ENCODE results near the gene ETS1. TPM values are rescaled to one million over a fixed set of nuclear protein-coding genes. Genes with fewer than 3 reads are reported as not detected.
"Not testable (repeated sequence)": the region's sequence is repeated elsewhere in the genome, so short reads cannot be mapped to it uniquely, and the experiment has no call there.

The ETS1 gene
- total RNA-seq, 2 experiments from 2014 or later: 456 to 467 TPM

DNA sequence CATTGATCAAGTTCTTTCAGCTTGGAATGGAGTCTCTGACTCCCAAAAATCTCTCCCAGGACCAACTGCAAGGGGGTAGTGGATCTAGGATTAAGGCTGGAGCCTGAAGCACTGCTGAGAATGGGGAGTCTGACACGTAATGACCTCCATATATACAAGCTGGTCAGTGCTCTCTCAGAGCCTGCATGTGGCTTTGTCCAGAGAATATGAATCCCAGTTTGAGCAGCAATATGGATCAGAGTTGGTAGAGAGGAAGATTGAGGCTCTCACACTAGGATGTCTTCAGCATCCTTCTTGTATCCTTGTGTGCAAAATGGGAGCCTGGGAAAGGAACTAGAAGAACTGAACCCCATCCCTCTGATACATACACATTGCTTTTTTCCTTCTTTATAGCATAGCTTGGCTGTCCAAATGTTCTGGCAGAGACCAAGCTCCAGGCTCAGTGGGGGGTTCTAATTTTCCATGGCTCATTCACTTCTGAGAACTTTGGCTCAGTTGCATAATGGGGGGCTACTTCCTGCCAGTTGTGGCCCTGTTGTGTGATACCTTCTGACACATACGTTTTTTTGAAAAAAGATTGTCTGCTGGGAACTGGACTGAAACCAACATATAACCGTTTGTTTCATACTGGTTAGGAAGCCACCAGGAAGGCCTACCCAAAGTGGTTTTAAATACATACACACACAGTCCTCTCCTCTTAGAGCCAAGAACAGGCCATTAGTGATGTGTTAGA lies 138.2 kb downstream of the ETS1 start:
- peaks cover 12% of the 10 kb centered on the region for H3K9me3 Mint-ChIP-seq (ENCODE audit: insufficient read depth)
- H3K4me3 Mint-ChIP-seq: no peak overlapping the region
- DNase-seq (no peak), ATAC-seq (peak; percentile 35)
- ChIA-PET POLR2A (interaction anchor here (0.6 to 1.5 kb wide), 9 partner anchors 9 to 160 kb away, joined by 3 to 7 read pairs (median 4); no protein-coding TSS in a partner anchor), CTCF (interaction anchor here (1.0 to 2.1 kb wide), 6 partner anchors 9 to 382 kb away, joined by 3 to 5 read pairs (median 4); no protein-coding TSS in a partner anchor)
- peaks cover 48% of the 10 kb centered on the region for H3K36me3 Mint-ChIP-seq (ENCODE audit: low read depth)
- H3K27me3 Mint-ChIP-seq (ENCODE audit: low read depth): no peaks in the 10 kb centered on the region
- H3K4me1 Mint-ChIP-seq (ENCODE audit: low read depth): peaks cover 59% of the 10 kb centered on the region
- H3K27ac Mint-ChIP-seq: peak overlapping the region; percentile 64

DNA sequence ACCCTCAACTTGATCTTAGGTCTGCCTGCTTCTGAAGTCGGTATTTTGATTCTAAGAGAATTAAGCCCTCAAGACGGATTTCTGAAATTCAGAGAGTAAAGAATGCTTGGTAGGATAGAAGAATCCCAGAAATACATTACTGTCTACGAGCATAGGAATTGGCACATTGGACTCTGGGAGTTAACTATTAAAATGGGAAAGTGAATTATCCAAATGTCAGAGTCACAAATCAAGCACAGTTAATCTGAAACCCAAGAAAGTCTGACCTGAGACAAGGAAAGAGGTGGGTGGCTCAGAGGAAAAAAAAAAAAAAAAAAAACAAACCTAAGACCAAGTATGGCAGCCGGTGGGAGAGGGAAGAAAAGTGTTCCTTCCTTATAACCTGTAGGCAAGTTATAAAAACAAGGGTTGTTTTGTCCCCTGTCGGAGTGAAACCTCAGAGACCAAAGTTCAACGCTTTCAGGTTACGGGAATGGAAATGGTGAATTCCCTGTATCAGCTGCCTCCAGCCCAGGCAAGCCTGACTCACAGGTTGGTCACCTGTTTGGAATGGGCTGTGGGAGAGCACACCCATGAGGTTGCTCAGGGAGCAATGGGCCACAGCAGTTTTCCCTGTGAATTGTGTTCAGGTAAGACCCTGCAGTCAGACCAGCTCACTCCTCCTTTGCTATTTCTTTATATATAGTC lies 139.0 kb downstream of the ETS1 start:
- no peaks in the 10 kb centered on the region for H3K27me3 Mint-ChIP-seq (ENCODE audit: low read depth)
- ATAC-seq: peak; percentile 38
- H3K27ac Mint-ChIP-seq: no peak overlapping the region
- H3K4me1 Mint-ChIP-seq (ENCODE audit: low read depth): peaks cover 51% of the 10 kb centered on the region
- H3K9me3 Mint-ChIP-seq (ENCODE audit: insufficient read depth): peaks cover 14% of the 10 kb centered on the region
- ChIA-PET CTCF (interaction anchor here (1.2 to 2.1 kb wide), 3 partner anchors 10 to 291 kb away, joined by 3 to 5 read pairs (median 4); no protein-coding TSS in a partner anchor), POLR2A (interaction anchor here (0.9 to 1.5 kb wide), 6 partner anchors 26 to 159 kb away, joined by 3 to 7 read pairs (median 4); no protein-coding TSS in a partner anchor)
- no peak for DNase-seq
- H3K36me3 Mint-ChIP-seq (ENCODE audit: low read depth): peaks cover 40% of the 10 kb centered on the region
- H3K4me3 Mint-ChIP-seq: no peak overlapping the region

DNA sequence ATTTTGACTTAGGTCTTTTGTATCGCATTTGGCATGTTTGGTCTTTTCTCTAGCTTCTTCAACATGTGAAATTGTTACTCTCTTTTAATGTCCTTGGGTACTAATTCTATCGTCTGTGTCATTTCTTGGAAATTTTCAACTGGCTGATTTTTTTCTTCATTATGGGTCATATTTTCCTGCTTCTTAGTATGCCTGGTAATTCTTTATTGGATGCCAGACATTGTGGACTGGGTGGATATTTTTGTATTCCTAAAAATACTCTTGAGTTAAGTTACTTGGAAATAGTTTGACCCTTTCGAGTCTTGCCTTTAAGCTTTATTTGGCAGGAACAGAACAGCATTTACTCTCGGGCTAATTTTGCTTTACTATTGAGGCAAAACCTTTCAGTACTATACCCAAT lies 140.1 kb downstream of the ETS1 start:
- no peak for ATAC-seq
- peaks cover 22% of the 10 kb centered on the region for H3K9me3 Mint-ChIP-seq (ENCODE audit: insufficient read depth)
- H3K4me1 Mint-ChIP-seq (ENCODE audit: low read depth): peaks cover 47% of the 10 kb centered on the region
- H3K27ac Mint-ChIP-seq: no peak overlapping the region
- no peak overlapping the region for H3K4me3 Mint-ChIP-seq
- ChIA-PET POLR2A (interaction anchor here (0.9 kb wide), 1 partner anchor 145 kb away, joined by 3 read pairs; no protein-coding TSS in a partner anchor), CTCF (interaction anchor here (0.8 to 1.3 kb wide), 2 partner anchors 24 to 124 kb away, joined by 3 read pairs; no protein-coding TSS in a partner anchor)
- no peaks in the 10 kb centered on the region for H3K27me3 Mint-ChIP-seq (ENCODE audit: low read depth)
- H3K36me3 Mint-ChIP-seq (ENCODE audit: low read depth): peaks cover 41% of the 10 kb centered on the region
- DNase-seq: no peak

DNA sequence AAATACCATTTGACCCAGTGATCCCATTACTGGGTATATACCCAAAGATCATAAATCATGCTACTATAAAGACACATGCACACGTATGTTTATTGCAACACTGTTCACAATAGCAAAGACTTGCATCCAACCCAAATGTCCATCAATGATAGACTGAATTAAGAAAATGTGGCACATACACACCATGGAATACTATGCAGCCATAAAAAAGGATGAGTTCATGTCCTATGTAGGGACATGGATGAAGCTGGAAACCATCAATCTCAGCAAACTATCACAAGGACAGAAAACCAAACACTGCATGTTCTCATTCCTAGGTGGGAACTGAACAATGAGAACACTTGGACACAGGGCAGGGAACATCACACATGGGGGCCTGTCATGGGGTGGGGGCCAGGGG lies 141.4 kb downstream of the ETS1 start:
- Mint-ChIP-seq H3K4me1 (ENCODE audit: low read depth) (peaks cover 51% of the 10 kb centered on the region), H3K36me3 (ENCODE audit: low read depth) (peaks cover 41% of the 10 kb centered on the region), H3K9me3 (ENCODE audit: insufficient read depth) (peaks cover 31% of the 10 kb centered on the region)
- H3K4me3 Mint-ChIP-seq; ATAC-seq; H3K27me3 Mint-ChIP-seq (ENCODE audit: low read depth); DNase-seq; POLR2A ChIA-PET; CTCF ChIA-PET; H3K27ac Mint-ChIP-seq: not testable (repeated sequence)

DNA sequence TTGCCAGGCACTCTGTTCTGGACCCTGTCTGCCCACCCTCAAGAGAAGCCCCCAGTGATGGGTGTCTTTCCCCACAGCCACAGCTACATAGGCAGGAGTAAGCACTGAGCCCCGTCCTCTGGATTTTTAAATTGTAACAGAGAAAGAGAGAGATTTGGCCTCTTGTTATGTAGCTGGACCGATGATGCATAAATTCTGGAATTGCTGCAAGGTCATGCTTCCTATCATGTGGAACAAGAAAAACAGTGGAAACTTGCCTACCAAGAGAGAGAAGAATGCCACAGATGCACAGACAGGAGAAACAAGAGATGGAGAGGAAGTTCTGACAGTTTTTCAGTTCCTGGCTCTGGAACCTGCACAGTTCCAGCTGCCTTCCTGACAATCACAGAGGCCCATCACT lies 150.2 kb downstream of the ETS1 start:
- H3K4me1 Mint-ChIP-seq (ENCODE audit: low read depth): peaks cover 8% of the 10 kb centered on the region
- no peak overlapping the region for H3K27ac Mint-ChIP-seq
- H3K36me3 Mint-ChIP-seq (ENCODE audit: low read depth): peaks cover 6% of the 10 kb centered on the region
- no peak overlapping the region for H3K4me3 Mint-ChIP-seq
- ChIA-PET POLR2A (no interaction called here), CTCF (interaction anchor here (1.0 to 2.0 kb wide), 3 partner anchors 9 to 114 kb away, joined by 3 to 7 read pairs (median 3); no protein-coding TSS in a partner anchor)
- H3K27me3 Mint-ChIP-seq (ENCODE audit: low read depth): no peaks in the 10 kb centered on the region
- ATAC-seq (no peak), DNase-seq (no peak)
- peaks cover 16% of the 10 kb centered on the region for H3K9me3 Mint-ChIP-seq (ENCODE audit: insufficient read depth)

DNA sequence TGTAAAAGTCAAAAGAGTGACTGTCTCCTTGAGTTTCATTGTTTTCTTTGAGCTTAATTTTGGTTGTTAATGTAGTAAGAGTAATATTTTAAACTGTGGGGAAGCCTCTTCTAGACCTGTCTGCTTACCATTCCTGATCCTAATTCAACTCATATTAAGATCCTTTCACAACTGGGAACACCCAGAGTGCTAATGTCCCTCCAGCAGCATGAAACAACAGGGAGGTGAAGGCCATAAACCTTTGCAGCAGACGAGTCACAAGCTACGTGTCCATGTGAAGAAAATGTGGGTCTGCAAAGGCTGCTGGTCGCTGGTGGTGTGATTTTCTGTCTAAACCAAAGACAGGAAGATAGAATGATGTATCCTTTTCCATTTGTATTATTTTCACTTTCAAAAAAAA lies 152.5 kb downstream of the ETS1 start:
- no peak overlapping the region for H3K27ac Mint-ChIP-seq
- H3K4me3 Mint-ChIP-seq: no peak overlapping the region
- ATAC-seq: no peak
- POLR2A ChIA-PET: no interaction called here
- H3K36me3 Mint-ChIP-seq (ENCODE audit: low read depth): peaks cover 2% of the 10 kb centered on the region
- H3K4me1 Mint-ChIP-seq (ENCODE audit: low read depth): peaks cover 4% of the 10 kb centered on the region
- CTCF ChIA-PET: interaction anchor here (1.5 to 1.9 kb wide), 2 partner anchors 19 to 277 kb away, joined by 4 to 5 read pairs; no protein-coding TSS in a partner anchor
- peaks cover 6% of the 10 kb centered on the region for H3K9me3 Mint-ChIP-seq (ENCODE audit: insufficient read depth)
- DNase-seq: no peak
- H3K27me3 Mint-ChIP-seq (ENCODE audit: low read depth): no peaks in the 10 kb centered on the region

DNA sequence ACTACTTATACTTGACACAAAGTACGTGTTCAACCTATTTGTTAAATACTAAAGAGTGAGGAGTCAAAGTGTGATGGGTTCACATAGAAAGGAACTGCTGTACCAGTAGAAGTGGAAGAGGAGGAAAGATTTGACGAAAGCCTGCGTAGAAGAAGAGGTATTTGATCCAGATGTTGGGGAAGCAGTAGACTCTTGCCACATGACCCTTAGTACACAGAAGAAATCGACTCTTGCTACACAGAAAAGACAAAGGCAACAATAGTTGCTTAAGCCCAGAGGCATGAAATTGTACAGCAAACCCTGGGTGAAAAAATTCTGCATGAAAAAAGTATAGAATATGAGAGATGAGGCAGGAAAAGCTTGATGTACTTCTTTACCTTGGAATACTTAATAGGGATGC lies 152.9 kb downstream of the ETS1 start:
- Mint-ChIP-seq H3K4me3 (no peak overlapping the region), H3K9me3 (ENCODE audit: insufficient read depth) (peaks cover 2% of the 10 kb centered on the region), H3K27me3 (ENCODE audit: low read depth) (no peaks in the 10 kb centered on the region), H3K27ac (no peak overlapping the region), H3K36me3 (ENCODE audit: low read depth) (no peaks in the 10 kb centered on the region), H3K4me1 (ENCODE audit: low read depth) (peaks cover 4% of the 10 kb centered on the region)
- POLR2A ChIA-PET: no interaction called here
- DNase-seq: no peak
- CTCF ChIA-PET: interaction anchor here (1.5 to 1.9 kb wide), 2 partner anchors 18 to 277 kb away, joined by 4 to 5 read pairs; no protein-coding TSS in a partner anchor
- ATAC-seq: no peak

DNA sequence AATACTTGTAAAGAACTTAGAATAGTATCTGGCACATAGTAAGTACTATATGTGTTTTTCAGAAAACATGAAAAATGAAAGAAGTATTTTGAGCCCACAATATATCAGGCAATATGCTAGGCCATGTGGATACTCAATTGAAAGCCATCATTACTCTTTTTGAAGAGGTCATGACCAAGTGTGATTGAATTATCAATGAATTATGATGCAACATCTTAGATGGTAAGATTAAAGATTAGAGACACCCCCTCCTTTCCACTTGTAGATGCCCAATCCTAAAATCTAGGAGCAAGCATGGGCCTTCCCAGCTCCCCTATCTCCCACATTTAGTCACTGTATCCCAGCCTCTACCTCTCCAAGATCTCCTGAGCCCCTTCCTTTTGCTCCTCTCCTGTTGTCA lies 154.4 kb downstream of the ETS1 start:
- POLR2A ChIA-PET: no interaction called here
- ATAC-seq (no peak), DNase-seq (no peak)
- H3K27me3 Mint-ChIP-seq (ENCODE audit: low read depth): no peaks in the 10 kb centered on the region
- no peak overlapping the region for H3K4me3 Mint-ChIP-seq
- peaks cover 7% of the 10 kb centered on the region for H3K4me1 Mint-ChIP-seq (ENCODE audit: low read depth)
- peaks cover 2% of the 10 kb centered on the region for H3K36me3 Mint-ChIP-seq (ENCODE audit: low read depth)
- CTCF ChIA-PET: interaction anchor here (1.3 kb wide), 1 partner anchor 11 kb away, joined by 4 read pairs; no protein-coding TSS in a partner anchor
- H3K9me3 Mint-ChIP-seq (ENCODE audit: insufficient read depth): peaks cover 7% of the 10 kb centered on the region
- no peak overlapping the region for H3K27ac Mint-ChIP-seq

DNA sequence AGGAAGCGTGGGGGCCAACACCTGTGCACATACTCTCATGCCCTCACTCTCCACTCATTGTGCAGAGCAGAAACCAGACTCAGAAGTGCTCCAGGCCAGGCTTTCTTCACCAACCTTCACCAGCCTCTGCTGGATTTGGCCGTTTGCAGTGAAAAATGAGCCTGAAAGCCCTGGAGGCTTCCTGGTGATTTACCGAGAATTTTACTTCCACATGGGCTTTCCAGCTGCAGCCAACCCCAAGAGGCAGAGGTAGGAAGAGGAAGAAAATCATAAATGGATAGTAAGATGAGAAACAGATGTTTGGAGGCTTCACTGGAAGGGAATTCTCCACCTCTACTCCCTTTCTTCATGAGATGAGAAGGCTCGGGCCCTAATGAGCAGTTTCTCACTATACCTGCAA lies 155.4 kb downstream of the ETS1 start:
- CTCF ChIA-PET: interaction anchor here (1.1 to 1.3 kb wide), 3 partner anchors 9 to 142 kb away, joined by 3 to 4 read pairs (median 4); no protein-coding TSS in a partner anchor
- ATAC-seq (no peak), DNase-seq (no peak)
- H3K27me3 Mint-ChIP-seq (ENCODE audit: low read depth): no peaks in the 10 kb centered on the region
- H3K4me3 Mint-ChIP-seq: no peak overlapping the region
- H3K9me3 Mint-ChIP-seq (ENCODE audit: insufficient read depth): peaks cover 7% of the 10 kb centered on the region
- POLR2A ChIA-PET: no interaction called here
- peaks cover 7% of the 10 kb centered on the region for H3K4me1 Mint-ChIP-seq (ENCODE audit: low read depth)
- H3K36me3 Mint-ChIP-seq (ENCODE audit: low read depth): peaks cover 2% of the 10 kb centered on the region
- no peak overlapping the region for H3K27ac Mint-ChIP-seq

DNA sequence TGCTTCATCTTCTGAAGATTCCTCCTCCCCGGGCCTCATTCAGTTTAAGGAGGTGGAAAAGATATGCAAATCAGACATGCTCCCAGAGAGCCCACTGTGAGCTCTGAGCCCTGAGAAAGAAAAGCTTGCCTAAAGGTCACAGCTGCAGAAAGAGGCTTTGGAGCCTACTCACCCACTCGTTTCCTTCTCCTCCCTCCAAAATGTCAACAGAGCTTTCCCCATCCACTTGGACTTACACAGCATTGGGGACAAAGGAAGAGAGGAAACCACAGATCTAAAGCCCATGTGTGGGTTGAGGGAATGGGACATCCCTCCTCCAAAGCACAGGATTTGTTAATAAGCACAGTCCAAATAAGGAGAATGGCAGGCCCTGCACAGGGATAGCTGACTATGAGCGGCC lies 158.4 kb downstream of the ETS1 start:
- POLR2A ChIA-PET: interaction anchor here (0.6 kb wide), 1 partner anchor 126 kb away, joined by 3 read pairs; no protein-coding TSS in a partner anchor
- Mint-ChIP-seq H3K9me3 (ENCODE audit: insufficient read depth) (peaks cover 7% of the 10 kb centered on the region), H3K27me3 (ENCODE audit: low read depth) (no peaks in the 10 kb centered on the region), H3K36me3 (ENCODE audit: low read depth) (peaks cover 2% of the 10 kb centered on the region), H3K27ac (no peak overlapping the region), H3K4me1 (ENCODE audit: low read depth) (peaks cover 3% of the 10 kb centered on the region), H3K4me3 (no peak overlapping the region)
- DNase-seq (no peak), ATAC-seq (no peak)
- CTCF ChIA-PET: interaction anchor here (0.8 to 1.3 kb wide), 5 partner anchors 9 to 202 kb away, joined by 3 to 7 read pairs (median 3); no protein-coding TSS in a partner anchor

DNA sequence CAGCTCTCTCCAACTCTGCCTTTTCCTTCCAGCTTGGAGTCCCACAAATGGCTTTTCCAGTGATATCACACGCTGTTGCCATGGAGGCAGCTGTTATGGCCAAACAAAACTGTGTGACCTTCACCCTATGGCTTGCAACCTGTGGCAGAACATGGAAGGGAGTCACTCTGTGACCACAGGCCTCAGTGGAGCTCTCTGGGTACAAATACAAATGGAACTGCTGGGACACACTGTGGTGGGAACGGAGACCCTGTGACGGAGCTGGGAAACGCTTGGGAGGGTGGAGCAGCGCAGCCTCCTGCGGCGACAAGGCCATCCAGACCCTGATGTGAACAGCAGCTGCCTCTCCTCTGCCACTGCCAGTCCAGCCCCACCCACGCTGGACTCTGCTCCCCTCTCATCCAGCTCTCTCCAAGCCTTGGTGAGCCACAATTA lies 162.5 kb downstream of the ETS1 start:
- peaks cover 30% of the 10 kb centered on the region for H3K4me1 Mint-ChIP-seq (ENCODE audit: low read depth)
- H3K9me3 Mint-ChIP-seq (ENCODE audit: insufficient read depth): peaks cover 7% of the 10 kb centered on the region
- H3K36me3 Mint-ChIP-seq (ENCODE audit: low read depth): peaks cover 2% of the 10 kb centered on the region
- CTCF ChIA-PET: no interaction called here
- DNase-seq (no peak), ATAC-seq (no peak)
- H3K27ac Mint-ChIP-seq: no peak overlapping the region
- H3K27me3 Mint-ChIP-seq (ENCODE audit: low read depth): no peaks in the 10 kb centered on the region
- no peak overlapping the region for H3K4me3 Mint-ChIP-seq
- POLR2A ChIA-PET: interaction anchor here (0.9 kb wide), 1 partner anchor 108 kb away, joined by 3 read pairs; no protein-coding TSS in a partner anchor

Measured in activated CD8-positive, alpha-beta T cell treated with anti-CD3 and anti-CD28 coated beads, Interleukin-2, amount 10 ng/mL, durations not matched to agents 7 days and 5 days (primary cell).